Muscle layer of duodenum (tissue), 2 donors: ENCODE results near the gene CCDC69.

Experiments
- H3K27ac ChIP-seq: one replicate; pipeline ENCODE4 v1.7.0; 2013; ENCODE audit warnings: mild to moderate bottlenecking, low read length
- H3K27me3 ChIP-seq: one replicate; pipeline ENCODE4 v1.7.0; 2013; ENCODE audit warnings: low read depth, mild to moderate bottlenecking, control low read depth, low read length
- H3K36me3 ChIP-seq, 2 donors: one replicate each; pipeline ENCODE4 v1.7.0; 2013; ENCODE audit warnings: low read length in 2 of 2, control low read depth in 1 of 2, mild to moderate bottlenecking in 1 of 2; ENCODE audit not compliant: insufficient read depth in 2 of 2, control insufficient read depth in 1 of 2
- H3K4me1 ChIP-seq, 2 donors: one replicate each; pipeline ENCODE4 v1.7.0; 2013; ENCODE audit warnings: low read length in 2 of 2, mild to moderate bottlenecking in 2 of 2, control low read depth in 1 of 2, moderate library complexity in 1 of 2; ENCODE audit not compliant: insufficient read depth in 2 of 2, control insufficient read depth in 1 of 2
- H3K4me3 ChIP-seq, 2 donors: one replicate each; pipeline ENCODE4 v1.7.0; 2013; ENCODE audit warnings: low read length in 2 of 2, low read depth in 1 of 2, mild to moderate bottlenecking in 1 of 2
- H3K9me3 ChIP-seq, 2 donors: one replicate each; pipeline ENCODE4 v1.7.0; 2013; ENCODE audit warnings: low read length in 2 of 2, control low read depth in 1 of 2, mild to moderate bottlenecking in 1 of 2; ENCODE audit not compliant: control insufficient read depth in 1 of 2
- donor health status: healthy.

The CCDC69 gene

DNA sequence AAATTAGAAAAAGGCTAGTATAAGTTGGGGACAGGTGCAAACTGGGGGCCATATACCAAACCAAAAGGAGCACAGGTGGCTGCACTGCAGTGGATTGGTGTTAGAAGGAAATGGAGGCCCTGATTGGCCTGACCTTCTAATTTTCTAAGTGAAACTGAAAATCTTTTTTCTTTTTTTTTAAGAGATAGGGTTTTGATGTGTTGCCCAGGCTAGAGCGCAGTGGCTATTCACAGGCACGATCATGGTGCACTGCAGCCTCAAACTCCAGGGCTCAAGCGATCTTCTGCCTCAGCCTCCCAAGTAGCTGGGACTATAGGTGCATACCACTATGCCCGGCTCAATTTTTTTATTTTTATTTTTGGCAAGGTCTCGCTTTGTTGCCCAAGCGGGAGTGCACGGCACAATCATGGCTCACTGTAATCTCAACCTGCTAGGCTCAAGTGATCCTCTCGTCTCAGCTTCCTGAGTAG, 9.8 kb upstream of the CCDC69 start:
- peaks cover 6 to 20% of the 10 kb centered on the region in 2 donors for H3K4me1 ChIP-seq
- no peaks in the 10 kb centered on the region for H3K27me3 ChIP-seq
- no peaks in the 10 kb centered on the region for H3K36me3 ChIP-seq
- no peak overlapping the region for H3K4me3 ChIP-seq
- H3K27ac ChIP-seq, result no peak overlapping the region
- H3K9me3 ChIP-seq, result no peaks in the 10 kb centered on the region

DNA sequence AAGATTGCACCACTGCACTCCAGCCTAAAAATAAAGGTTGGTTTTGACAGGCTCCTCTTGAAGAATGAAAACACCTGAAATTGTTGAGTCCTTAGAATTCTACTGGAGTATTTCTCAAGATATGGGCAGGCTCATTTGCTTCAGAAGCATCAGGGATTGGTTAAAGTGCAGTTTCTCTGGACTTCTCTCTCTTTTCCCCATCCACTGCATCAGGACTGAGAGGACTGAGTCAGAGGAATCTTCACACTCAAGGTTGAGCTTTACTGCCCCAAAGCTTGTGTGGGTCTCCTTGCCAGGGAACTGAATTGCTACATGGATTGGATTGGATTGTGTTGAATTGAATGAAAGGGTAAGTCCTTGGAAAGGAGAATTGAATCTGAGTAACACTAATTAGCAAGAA, 7.5 kb upstream of the CCDC69 start:
- Histone ChIP-seq H3K27me3 (no peaks in the 10 kb centered on the region), H3K9me3 (no peaks in the 10 kb centered on the region), H3K36me3 (no peaks in the 10 kb centered on the region), H3K4me1 (peaks cover 6 to 15% of the 10 kb centered on the region in 2 donors), H3K4me3 (no peak overlapping the region), H3K27ac (no peak overlapping the region)

DNA sequence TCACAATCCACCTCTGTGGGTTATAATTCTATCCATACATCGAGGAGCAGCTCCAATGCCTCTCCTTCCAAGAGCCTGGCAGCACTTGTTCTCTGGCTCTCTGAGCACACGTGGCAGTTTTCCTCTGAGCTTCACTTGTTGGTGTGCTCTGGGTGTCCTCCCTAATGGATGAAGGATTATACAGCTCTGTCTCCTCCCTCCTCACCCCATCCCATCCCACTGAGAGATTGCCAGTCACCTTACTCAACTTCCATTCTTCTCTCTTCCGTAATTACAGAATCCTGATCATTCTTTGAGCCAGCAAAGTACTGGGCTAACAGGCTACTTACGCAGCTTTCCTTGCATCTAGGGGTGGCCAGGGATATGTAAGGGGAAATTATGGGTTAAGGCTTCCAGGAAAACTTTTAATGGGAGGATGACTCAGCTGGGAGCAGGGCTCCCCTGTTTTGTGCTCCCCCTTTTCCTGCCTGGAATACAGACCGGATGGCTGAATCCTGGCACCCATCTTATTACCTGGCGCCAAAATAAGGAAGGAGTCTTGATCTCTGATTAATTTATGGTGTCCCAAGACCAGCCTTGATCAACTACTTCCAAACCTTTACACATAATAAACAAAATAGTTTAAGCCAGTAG, 6.3 kb upstream of the CCDC69 start:
- Histone ChIP-seq H3K27ac (no peak overlapping the region), H3K36me3 (no peaks in the 10 kb centered on the region), H3K9me3 (no peaks in the 10 kb centered on the region), H3K4me3 (no peak overlapping the region), H3K27me3 (no peaks in the 10 kb centered on the region), H3K4me1 (peaks cover 6 to 11% of the 10 kb centered on the region in 2 donors)

DNA sequence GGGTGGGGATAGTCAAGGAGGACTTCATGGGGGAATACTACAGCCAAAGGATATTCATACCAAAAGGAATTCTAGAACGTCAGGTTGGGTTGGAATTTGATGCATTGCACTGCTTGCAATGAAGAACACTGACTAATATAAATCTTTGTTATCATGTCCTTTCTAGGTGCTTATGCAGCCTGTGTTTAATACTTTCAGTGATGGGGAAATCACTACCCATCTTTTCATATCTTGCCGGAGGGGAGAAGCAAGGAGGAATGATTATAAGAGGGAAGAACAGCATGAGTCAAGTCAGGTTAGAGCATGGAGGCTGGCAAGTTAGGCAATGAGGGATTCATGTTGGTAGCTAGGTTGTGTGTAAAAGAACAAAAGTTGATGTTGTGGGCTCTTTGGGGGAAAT, 5.1 kb upstream of the CCDC69 start:
- Histone ChIP-seq H3K36me3 (no peaks in the 10 kb centered on the region), H3K4me3 (no peak overlapping the region), H3K9me3 (no peaks in the 10 kb centered on the region), H3K27ac (no peak overlapping the region), H3K27me3 (no peaks in the 10 kb centered on the region), H3K4me1 (peaks cover 0 to 6% of the 10 kb centered on the region in 2 donors)

DNA sequence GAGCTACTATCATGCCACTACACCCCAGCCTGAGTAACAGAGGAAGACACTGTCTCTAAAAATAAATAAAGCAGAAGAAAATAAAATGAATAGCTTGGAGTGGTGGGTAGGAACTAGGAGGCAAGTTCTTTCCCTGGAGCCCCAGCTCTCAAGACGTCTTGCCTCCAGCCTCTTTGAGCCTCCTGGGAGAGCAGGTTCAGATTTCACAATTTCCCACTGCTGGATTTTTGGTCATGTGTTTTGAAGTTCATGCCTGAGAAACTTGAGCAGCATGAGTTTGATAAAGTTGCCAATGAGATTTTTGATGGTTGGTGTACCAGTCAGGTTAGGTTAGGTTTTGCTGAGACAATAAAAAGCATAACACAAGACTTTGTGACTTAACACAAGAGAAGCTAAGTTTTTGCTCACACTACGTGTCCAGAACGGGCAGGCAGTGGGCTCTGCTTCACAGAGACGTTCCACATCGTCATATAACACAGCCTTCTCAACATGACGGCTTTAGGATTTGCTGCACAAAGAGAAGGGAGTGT, 4.1 kb upstream of the CCDC69 start:
- no peaks in the 10 kb centered on the region for H3K9me3 ChIP-seq
- no peak overlapping the region for H3K27ac ChIP-seq
- H3K36me3 ChIP-seq, result no peaks in the 10 kb centered on the region

DNA sequence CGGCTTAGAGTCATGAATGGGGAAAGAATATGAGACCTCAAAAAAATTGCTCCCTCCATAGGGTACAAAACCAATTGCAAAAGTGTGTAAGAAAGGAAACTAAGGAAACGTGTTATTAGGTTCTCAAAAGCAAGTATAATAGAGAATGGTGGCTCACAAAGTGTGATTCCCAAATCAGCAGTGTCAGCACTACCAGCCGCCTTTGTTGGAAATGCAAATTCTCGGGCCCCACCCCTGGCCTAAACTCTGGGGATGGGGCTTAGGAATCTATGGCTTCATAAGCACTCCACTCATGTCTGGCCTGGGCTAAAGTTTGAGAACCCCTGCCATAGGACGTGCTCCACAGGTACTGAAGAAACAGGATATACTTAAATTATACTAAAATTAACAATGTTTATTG, 1.6 kb upstream of the CCDC69 start:
- no peaks in the 10 kb centered on the region for H3K27me3 ChIP-seq
- peaks cover 15 to 34% of the 10 kb centered on the region in 2 donors for H3K4me1 ChIP-seq
- H3K27ac ChIP-seq, result no peak overlapping the region
- H3K36me3 ChIP-seq, result no peaks in the 10 kb centered on the region
- no peaks in the 10 kb centered on the region for H3K9me3 ChIP-seq
- H3K4me3 ChIP-seq, result no peak overlapping the region

More for the DNA sequence above, 4.1 kb upstream of the CCDC69 start:
- Histone ChIP-seq H3K4me3 (no peak overlapping the region), H3K27me3 (no peaks in the 10 kb centered on the region), H3K4me1 (peaks cover 0 to 11% of the 10 kb centered on the region in 2 donors)

DNA sequence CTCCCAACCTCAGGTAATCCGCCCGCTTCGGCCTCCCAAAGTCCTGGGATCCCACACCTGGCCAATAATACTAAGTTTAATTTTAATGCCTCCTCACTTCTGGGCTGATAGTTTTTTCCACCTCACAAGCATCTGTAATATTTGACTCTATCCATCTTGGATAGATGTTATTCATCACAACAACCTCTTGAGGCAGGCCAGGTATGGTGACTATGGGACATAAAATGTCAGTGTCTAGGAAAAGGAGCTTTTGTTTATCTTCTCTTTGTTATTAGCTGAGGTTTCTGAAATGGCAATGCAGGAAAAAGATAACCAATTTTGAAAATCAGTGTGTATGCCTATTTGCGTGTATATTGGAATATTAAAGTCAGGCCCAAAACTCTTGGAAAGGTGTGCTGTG, 1.2 kb upstream of the CCDC69 start:
- peaks cover 15 to 38% of the 10 kb centered on the region in 2 donors for H3K4me1 ChIP-seq
- H3K27ac ChIP-seq, result no peak overlapping the region
- no peaks in the 10 kb centered on the region for H3K9me3 ChIP-seq
- no peaks in the 10 kb centered on the region for H3K36me3 ChIP-seq
- H3K4me3 ChIP-seq, result no peak overlapping the region
- no peaks in the 10 kb centered on the region for H3K27me3 ChIP-seq

DNA sequence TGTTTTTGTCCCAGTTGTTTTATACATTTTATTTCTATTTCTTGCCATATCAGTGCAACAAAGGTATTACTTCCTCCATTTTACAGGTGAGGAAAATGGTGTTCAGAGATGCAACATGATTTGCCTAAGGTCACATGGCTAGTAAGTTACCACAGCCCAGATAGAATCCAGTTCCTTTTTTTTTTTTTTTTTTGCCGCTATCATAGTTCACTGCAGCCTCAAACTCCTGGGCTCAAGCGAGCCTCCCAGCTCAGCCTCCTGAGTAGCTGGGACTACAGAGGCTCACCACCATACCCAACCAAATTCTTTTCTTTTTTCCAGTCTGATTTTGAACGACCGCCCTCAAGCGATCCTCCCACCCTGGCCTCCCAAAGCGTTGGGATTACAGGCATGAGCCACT, 480 bp upstream of the CCDC69 start:
- no peak overlapping the region for H3K27ac ChIP-seq
- H3K4me1 ChIP-seq, result peaks cover 15 to 45% of the 10 kb centered on the region in 2 donors
- H3K27me3 ChIP-seq, result no peaks in the 10 kb centered on the region
- no peaks in the 10 kb centered on the region for H3K36me3 ChIP-seq
- no peaks in the 10 kb centered on the region for H3K9me3 ChIP-seq
- peak overlapping the region; percentile 79 to 90 for H3K4me3 ChIP-seq

DNA sequence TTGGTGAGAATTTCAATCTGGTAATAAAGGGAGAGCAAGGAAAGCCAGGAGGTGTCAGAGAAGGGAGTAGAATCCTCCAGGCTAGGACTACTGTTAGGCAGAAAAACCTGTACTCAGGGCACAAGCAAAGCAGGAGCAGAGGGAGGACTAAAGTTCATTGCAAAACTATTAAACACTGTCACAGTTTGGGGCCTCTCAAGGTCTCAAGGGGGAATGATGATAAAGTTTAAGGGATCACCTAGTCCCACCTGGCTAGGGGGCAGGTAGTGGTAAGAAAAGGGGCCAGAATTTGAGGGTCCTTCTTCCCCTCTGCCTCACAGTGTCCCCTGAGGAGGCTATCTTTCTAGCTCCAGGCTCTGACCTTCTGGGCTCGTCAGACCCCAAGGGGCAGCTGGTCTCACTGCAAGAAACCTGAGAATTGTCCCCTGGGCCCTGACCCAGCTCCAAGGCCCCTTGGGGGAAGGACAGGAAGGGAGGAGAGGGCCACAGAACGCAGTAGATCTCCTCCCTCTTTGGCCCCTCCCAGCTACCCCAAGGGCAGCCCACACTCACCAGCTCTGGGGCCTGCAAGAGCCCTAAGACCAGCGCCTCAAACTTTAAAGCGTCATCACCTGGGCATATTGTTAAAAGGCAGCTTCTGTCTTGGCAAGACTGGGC, 974 bp downstream of the CCDC69 start:
- H3K9me3 ChIP-seq, result no peaks in the 10 kb centered on the region
- H3K27ac ChIP-seq, result peak overlapping the region; percentile 81
- no peaks in the 10 kb centered on the region for H3K27me3 ChIP-seq
- H3K36me3 ChIP-seq, result no peaks in the 10 kb centered on the region
- peaks cover 18 to 60% of the 10 kb centered on the region in 2 donors for H3K4me1 ChIP-seq
- H3K4me3 ChIP-seq, result peak overlapping the region; percentile 79 to 90

DNA sequence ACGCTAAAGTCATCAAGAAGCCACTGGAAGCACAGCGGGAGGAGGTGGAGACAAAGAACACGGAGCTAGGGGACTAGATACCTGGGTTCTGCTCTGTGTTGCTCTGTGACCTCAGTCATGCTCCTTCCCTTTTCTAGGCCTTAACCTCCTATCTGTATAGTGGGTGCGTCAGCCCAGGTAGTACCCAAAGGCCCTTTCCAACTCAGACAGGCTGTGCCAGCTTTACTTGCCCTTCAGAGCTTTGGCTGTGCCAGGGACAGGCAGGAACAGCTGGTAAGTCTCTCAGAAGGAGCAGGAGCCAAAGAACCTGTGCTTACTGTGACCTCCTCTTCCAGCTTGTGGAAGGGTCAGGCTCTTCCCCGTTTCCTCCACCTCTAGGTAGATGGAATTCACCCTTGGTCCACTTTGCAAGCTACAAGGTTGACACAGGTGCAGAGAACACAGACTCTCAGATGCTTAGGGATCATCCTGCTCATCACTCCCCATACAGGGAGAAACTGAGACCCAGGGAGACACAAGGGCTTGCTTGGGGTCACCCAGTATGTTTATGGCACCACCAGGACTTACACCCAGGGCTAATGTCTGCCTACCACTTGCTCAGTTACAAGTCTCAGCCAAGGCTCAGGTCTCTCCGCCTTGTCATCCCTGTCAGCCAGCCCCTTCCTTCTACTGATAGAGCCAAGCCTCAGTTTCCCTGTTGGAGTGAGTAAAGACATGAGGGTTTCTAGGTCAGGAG, 1.7 kb downstream of the CCDC69 start:
- Histone ChIP-seq H3K9me3 (no peaks in the 10 kb centered on the region), H3K4me3 (peak overlapping the region; percentile 79 to 90), H3K27ac (peak overlapping the region; percentile 81), H3K36me3 (peaks cover 0 to 3% of the 10 kb centered on the region in 2 donors), H3K27me3 (no peaks in the 10 kb centered on the region), H3K4me1 (peaks cover 25 to 66% of the 10 kb centered on the region in 2 donors)

DNA sequence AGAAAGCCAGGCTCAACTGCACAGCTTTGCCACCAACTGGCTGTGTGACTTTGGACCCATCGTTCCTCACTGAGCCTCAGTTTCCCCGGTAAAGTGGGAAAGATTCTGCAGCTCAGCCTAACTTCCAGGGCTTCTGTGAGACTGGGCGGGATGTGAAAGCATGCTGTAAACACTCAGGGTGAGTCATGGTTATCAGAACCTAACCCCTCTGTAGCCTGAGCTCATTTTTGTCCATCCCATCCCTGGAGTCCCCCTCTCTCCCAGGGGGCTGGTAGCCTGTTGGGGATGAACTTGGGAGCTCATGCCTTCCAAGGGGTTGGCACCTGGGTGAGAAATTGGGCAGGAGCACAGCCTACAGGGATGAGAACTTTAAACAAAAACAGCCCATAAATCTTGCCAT, 2.3 kb downstream of the CCDC69 start:
- Histone ChIP-seq H3K27me3 (no peaks in the 10 kb centered on the region), H3K27ac (peak overlapping the region; percentile 81), H3K4me1 (peaks cover 25 to 69% of the 10 kb centered on the region in 2 donors), H3K9me3 (no peaks in the 10 kb centered on the region), H3K4me3 (peak overlapping the region; percentile 79 to 90), H3K36me3 (peaks cover 0 to 3% of the 10 kb centered on the region in 2 donors)
